MV-4-11 (cell line): ENCODE data around the gene PFN1.
"Not testable (repeated sequence)": the region's sequence is repeated elsewhere in the genome, so short reads cannot be mapped to it uniquely, and the experiment has no call there.

Source experiments
- DNase-seq: peaks from one replicate; lab custom pipeline; 2025; lab: John Stamatoyannopoulos, UW

PFN1 gene

DNA sequence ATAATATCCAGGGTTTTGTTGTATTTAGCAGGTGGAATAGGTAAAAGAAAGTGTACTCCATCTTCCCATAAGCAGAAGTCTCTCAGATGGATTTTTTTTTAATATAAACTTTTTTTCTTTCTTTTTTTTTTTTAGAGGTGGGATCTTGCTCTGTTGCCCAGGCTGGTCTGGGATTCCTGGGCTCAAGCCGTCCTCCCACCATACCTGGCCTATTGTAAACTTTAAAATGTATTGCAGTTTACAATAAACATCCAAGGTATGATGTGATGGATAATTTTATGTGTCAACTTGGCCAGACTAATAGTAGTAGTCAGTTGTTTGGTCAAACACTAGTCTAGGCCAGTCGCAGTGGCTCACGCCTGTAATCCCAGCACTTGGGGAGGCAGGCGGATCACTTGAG is 27.0 kb downstream of the PFN1 start:
- DNase-seq: no peak

- DNase-seq: peak; percentile 75
These were observed 27.8 kb downstream of the PFN1 start for GRCh38 chr17:4920351-4921048.

GRCh38 chr17:4919511-4920047 is 28.8 kb downstream of the PFN1 start:
- DNase-seq: no peak

GRCh38 chr17:4914551-4914950 is 33.8 kb downstream of the PFN1 start:
- not testable (repeated sequence) for DNase-seq

DNA sequence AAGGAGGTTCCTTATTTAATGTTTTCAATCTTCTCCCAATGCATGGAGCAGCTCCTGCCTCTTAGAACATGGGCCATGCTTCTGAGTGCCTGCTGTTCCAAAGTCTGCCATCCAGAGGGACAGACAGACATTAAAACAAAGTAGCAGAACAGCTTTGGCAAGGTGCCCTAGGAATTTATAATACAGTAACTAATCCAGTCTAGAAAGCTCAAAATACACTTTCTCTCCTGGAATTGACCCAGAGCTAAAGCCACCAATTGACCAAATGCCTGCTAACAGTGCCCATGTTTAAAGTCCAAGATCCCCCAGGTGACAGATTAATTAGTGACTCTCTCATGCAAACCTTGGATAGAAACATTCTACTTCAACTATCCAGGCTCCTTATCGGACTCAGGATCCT is 34.3 kb downstream of the PFN1 start:
- DNase-seq: no peak

DNA sequence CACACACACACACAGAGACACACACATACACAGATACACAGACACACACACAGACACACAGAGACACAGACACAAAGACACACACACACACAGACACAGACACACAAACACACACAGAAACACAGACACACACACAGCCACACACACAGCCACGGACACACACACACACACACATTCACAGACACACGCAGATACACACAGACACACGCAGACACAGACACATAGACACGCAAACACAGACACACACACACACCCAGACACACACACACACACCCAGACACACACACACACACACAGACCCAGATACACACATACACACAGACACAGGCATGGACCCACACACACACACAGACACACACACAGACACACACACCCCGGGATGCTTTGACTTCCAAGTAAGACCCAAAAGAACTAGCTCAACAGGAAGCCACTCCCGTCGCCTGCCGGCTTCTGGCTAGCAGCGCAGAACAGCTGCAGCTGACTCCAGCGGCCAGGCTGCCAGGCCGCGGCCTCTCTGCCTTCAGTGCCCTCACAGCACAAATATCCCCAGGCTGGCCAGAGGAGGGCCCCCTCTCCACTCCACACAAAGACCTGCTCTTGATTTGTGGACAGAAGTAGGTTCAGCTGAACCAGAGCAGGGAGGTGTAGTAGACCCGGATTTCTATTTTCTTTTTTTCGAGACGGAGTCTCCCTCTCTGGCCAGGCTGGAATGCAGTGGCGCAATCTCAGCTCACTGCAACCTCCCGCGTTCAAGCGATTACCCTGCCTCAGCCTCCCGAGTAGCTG is 39.4 kb downstream of the PFN1 start:
- DNase-seq: peak; percentile 88

- no peak for DNase-seq
These were observed 40.0 kb downstream of the PFN1 start for GRCh38 chr17:4908301-4908700.

DNA sequence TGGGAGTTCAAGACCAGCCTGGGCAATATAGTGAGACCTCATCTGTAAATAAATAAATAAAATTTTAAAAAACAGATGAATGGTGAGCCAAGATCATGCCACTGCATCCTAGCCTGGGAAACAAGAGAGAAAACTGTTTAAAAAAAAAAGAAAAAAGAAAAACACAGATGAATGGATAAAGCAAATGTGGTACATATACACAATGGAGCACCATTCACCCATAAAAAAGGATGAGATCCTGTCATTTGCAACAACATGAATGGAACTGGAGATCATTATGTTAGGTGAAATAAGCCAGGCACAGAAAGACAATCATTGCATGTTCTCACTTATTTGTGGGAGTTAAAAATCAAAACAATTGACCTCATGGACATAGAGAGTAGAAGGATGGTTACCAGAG is 41.7 kb downstream of the PFN1 start:
- DNase-seq: not testable (repeated sequence)

- peak; percentile 36 for DNase-seq
These were observed 45.1 kb downstream of the PFN1 start, which contains the start of gene CHRNE for GRCh38 chr17:4903051-4903818. TSS of gene CHRNE (minus strand) at chr17:4903098. CDS start at chr17:4903063, 35 bp downstream.

DNA sequence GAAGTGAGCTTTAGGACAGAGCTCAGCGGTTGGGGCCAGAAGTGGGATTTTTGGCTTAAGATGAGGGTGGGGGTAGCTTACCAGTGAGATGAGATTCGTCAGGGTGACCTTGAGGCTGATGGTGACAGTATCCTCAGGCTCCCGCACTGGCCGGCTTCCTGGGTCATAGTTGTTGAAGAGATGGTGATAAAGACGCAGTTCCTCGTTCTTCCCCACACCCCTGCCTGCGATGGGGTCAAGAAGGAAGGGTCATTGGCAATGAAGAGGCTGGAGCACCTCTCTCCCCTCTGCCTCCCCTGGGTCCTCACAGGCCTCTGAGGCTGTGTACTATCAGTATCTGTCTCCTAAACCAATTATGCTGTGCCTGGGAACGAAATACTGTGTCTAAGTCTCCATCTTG is 45.8 kb downstream of the PFN1 start:
- DNase-seq: no peak

DNA sequence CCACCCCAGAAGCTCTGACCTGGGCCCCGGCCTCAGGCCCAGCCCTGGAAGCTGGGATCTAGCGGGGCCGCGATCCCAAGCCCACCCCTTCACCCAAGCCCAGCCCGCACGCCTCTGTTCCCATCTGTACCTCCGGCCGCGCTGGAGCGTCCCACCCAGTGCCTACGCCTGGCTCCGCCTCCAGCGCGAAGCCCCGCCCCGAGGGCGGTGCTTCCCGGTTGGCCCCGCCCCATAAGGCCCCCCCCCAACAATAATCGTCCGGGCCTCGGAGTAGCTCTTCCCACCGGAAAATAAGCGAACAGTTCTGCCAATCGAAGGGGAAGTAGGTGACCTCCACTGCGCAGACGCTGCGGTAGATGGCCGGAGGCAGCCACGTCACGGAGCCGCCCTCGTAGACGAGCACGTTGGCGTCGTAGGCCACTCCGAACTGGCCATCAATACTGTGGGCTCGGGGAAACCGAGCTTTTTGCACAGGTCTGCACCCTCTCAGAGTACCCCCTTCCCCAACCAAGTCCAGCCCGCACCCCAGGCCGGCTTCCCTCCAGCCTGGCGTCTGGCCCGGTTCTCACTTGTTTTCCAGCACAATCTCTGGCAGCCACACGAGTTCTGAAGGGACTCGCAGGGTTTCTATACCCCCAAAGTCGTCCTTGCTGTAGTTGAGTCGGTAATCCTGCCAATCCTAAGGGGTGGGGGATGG is 46.5 kb downstream of the PFN1 start:
- peak; percentile 19 for DNase-seq

DNA sequence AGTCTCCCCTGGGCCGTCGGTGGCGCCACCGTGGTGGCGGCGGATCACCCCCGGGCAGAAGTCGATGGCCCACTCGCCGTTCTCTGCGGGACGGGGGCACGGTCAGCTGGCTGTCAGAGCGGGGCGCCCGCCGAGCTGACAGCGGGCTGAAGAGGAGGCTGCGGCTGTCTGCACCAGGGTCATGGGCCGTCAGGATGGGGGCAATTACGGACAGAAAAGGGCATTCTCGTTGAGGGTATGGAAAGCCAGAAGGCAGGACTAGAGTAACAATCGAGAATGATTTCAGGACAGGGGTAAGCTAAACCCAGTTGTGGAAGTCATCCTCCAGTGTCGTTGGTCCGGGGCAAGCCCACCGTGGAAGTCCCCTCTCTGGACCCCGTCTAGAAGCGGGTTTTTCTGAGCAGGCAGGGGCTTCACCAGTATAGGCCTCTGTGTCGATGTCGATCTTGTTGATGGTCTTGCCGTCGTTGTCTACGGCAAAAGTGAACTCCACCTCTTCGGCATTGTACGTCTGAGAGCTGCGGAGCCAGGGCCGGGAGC is 47.2 kb downstream of the PFN1 start:
- no peak for DNase-seq

- no peak for DNase-seq
These were observed 47.9 kb downstream of the PFN1 start for GRCh38 chr17:4900231-4901107.

DNA sequence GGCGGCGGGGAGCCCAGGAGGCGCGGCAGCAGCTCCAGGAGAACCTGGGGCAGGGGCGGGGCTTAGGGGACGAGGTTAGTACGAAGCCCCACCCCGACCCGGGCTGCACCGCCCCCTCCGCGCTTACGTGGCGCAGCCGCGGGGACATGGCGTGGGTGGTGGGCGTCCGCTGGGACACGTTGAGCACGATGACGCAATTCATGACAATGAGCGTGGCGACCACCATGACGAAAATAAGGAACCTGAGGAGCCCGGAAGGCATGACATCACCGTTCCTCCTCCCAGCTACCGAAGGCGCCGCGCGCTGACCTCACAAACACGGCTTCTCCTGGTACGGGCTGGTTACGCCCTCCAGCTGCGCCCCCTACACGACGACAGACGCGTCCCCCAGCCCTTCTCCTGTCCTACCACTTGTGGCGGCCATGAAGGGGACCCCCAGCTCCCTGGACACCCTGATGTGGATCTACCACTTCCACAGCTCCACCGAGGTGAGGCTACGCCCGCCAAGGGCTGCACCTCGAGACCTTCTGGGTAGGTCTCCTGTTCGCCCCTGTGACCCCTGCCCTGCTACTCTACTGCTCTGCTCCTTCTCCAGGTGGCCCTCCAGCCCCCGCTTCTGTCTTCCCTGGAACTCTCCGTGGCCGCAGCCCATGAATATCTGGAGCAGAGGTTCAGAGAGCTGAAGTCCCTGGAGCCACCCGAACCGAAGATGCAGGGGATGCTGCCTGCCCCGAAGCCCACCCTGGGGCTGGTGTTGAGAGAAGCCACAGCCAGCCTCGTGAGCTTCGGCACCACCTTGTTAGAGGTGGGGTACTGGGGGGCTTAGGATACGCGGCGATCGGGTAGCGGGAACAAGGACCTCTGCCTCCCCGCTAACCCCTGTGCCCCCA is 48.7 kb downstream of the PFN1 start, which contains the start of gene C17orf107:
Gene C17orf107 (plus strand): TSS at position 196 of the 890 bp plus-strand sequence. CDS start 227 bp downstream, at position 423.
- peak; percentile 62 for DNase-seq

GRCh38 chr17:4898927-4899326 is 49.4 kb downstream of the PFN1 start:
- no peak for DNase-seq

DNA sequence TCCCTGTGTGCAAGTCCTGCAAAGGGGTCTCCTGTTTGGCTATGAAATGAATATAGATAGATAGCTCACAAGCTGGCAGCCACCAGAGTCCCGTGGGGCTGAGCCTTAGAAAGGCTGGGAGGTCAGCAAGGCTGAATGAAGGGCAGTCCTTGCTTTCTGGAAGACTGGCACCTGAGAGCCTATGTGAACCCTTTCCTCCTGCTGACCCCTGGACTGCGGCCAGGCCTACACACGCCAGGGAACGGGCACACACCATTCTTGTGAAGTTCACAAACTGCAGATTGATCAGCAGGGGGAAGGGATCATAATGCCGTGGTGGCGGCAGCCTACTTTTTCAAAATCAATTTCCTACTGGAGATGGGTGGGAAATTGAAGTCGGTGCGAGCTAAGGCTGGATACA is 50.0 kb downstream of the PFN1 start:
- DNase-seq: no peak

- DNase-seq: no peak
These were observed 50.5 kb downstream of the PFN1 start for GRCh38 chr17:4897785-4898184.

- DNase-seq: no peak
These were observed 51.1 kb downstream of the PFN1 start for GRCh38 chr17:4897198-4897687.
